Nephron (organoid): Measurements from ENCODE around the gene BCAS3.
A peak's percentile ranks its signal among the peaks of the same experiment; 100 is the strongest.

Experiments used
- H3K27ac Mint-ChIP-seq, 3 experiments: 2 replicates each; pipeline ENCODE4 v1.8.0; 2020; ENCODE audit warnings: mixed read lengths in 3 of 3, mild to moderate bottlenecking in 2 of 3, moderate library complexity in 1 of 3
- H3K27me3 Mint-ChIP-seq: 2 replicates; pipeline ENCODE4 v1.8.0; 2021; ENCODE audit warnings: low read depth, mild to moderate bottlenecking, moderate library complexity, mixed read lengths
- H3K36me3 Mint-ChIP-seq: 2 replicates; pipeline ENCODE4 v1.8.0; 2020; ENCODE audit warnings: low read depth, mixed read lengths
- H3K4me1 Mint-ChIP-seq: 2 replicates; pipeline ENCODE4 v1.8.0; 2020; ENCODE audit warnings: mixed read lengths
- H3K4me3 Mint-ChIP-seq, 3 experiments: 2 replicates each; pipeline ENCODE4 v1.8.0; 2020; ENCODE audit warnings: mild to moderate bottlenecking in 3 of 3, mixed read lengths in 3 of 3, moderate library complexity in 2 of 3
- H3K9me3 Mint-ChIP-seq: 2 replicates; pipeline ENCODE4 v1.8.0; 2020; ENCODE audit warnings: mixed read lengths
- CTCF ChIP-seq, 3 experiments: fragments of 200-600 bp; sonication (generic); IDR thresholded peaks; one replicate each; pipeline ENCODE4 v1.5.0; 2021; ENCODE audit warnings: antibody characterized with exemption in 3 of 3; ENCODE audit not compliant: unreplicated experiment in 3 of 3

The BCAS3 gene

GRCh38 chr17:61394630-61395408, 717.2 kb downstream of the BCAS3 start:
- H3K4me1 Mint-ChIP-seq, result peaks cover 60% of the 10 kb centered on the region
- H3K36me3 Mint-ChIP-seq, result peaks cover 10% of the 10 kb centered on the region
- peaks cover 58% of the 10 kb centered on the region for H3K27me3 Mint-ChIP-seq
- peak overlapping the region; percentile 75 to 94 (median 93) for H3K27ac Mint-ChIP-seq
- H3K4me3 Mint-ChIP-seq, result peak overlapping the region; percentile 77 to 88 (median 85)
- TF ChIP-seq CTCF (IDR thresholded peaks at IDR 0.05; ENCODE audit: unreplicated experiment in 3 of 3), result no peak
- no peaks in the 10 kb centered on the region for H3K9me3 Mint-ChIP-seq

- H3K27ac Mint-ChIP-seq, result peak overlapping the region; percentile 75 to 94 (median 93)
- peaks cover 58% of the 10 kb centered on the region for H3K27me3 Mint-ChIP-seq
- no peak for TF ChIP-seq CTCF (IDR thresholded peaks at IDR 0.05; ENCODE audit: unreplicated experiment in 3 of 3)
- peak overlapping the region; percentile 77 to 88 (median 85) for H3K4me3 Mint-ChIP-seq
- H3K9me3 Mint-ChIP-seq, result no peaks in the 10 kb centered on the region
- H3K36me3 Mint-ChIP-seq, result peaks cover 10% of the 10 kb centered on the region
- peaks cover 53% of the 10 kb centered on the region for H3K4me1 Mint-ChIP-seq
These were observed 717.8 kb downstream of the BCAS3 start for GRCh38 chr17:61395409-61395982.

- Mint-ChIP-seq H3K4me1 (peaks cover 47% of the 10 kb centered on the region), H3K27me3 (peaks cover 58% of the 10 kb centered on the region), H3K9me3 (no peaks in the 10 kb centered on the region), H3K36me3 (peaks cover 9% of the 10 kb centered on the region), H3K4me3 (peak overlapping the region; percentile 77 to 88 (median 85)), H3K27ac (peak overlapping the region; percentile 75 to 94 (median 93))
- TF ChIP-seq CTCF (IDR thresholded peaks at IDR 0.05; ENCODE audit: unreplicated experiment in 3 of 3), result no peak
These were observed 718.4 kb downstream of the BCAS3 start for GRCh38 chr17:61395983-61396585.

GRCh38 chr17:61396586-61397085, 719.0 kb downstream of the BCAS3 start:
- H3K27me3 Mint-ChIP-seq, result peaks cover 63% of the 10 kb centered on the region
- no peak for TF ChIP-seq CTCF (IDR thresholded peaks at IDR 0.05; ENCODE audit: unreplicated experiment in 3 of 3)
- H3K4me3 Mint-ChIP-seq, result peak overlapping the region; percentile 55 to 67 (median 58)
- peaks cover 48% of the 10 kb centered on the region for H3K4me1 Mint-ChIP-seq
- peaks cover 11% of the 10 kb centered on the region for H3K36me3 Mint-ChIP-seq
- no peaks in the 10 kb centered on the region for H3K9me3 Mint-ChIP-seq
- H3K27ac Mint-ChIP-seq, result peak overlapping the region in 1 of 3 experiments; percentile 25

GRCh38 chr17:61397086-61397842, 719.6 kb downstream of the BCAS3 start:
- Mint-ChIP-seq H3K4me3 (peak overlapping the region; percentile 92 to 99 (median 99)), H3K4me1 (peaks cover 44% of the 10 kb centered on the region), H3K27ac (peak overlapping the region; percentile 98 to 99 (median 99)), H3K9me3 (no peaks in the 10 kb centered on the region), H3K36me3 (peaks cover 14% of the 10 kb centered on the region), H3K27me3 (peaks cover 62% of the 10 kb centered on the region)
- peak in 2 of 3 experiments; percentile 14 to 34 for TF ChIP-seq CTCF (IDR thresholded peaks at IDR 0.05; ENCODE audit: unreplicated experiment in 3 of 3)
